GM19468 (cell line): ENCODE measurements around the gene CPN1.
"Not testable (repeated sequence)": the region's sequence is repeated elsewhere in the genome, so short reads cannot be mapped to it uniquely, and the experiment has no call there.

ENCODE experiments used
- ATAC-seq: cut with Tn5 transposase; IDR thresholded peaks from one replicate; pipeline ENCODE4 v1.9.1; 2021; ENCODE audit warnings: mild to moderate bottlenecking, moderate library complexity, moderate number of reproducible peaks; ENCODE audit not compliant: unreplicated experiment; ENCODE audit errors: extremely low read depth

The CPN1 gene

GRCh38 chr10:100081075-100082001, at the start of gene CPN1:
Gene CPN1 (minus strand): TSS chr10:100081869. CDS start chr10:100081625, 244 bp downstream.
- no peak for ATAC-seq

- no peak for ATAC-seq
These were observed 49.2 kb upstream of the CPN1 start for GRCh38 chr10:100130831-100131230.

GRCh38 chr10:100129424-100129823, 47.8 kb upstream of the CPN1 start:
- ATAC-seq = no peak

- ATAC-seq = no peak
These were observed 47.3 kb upstream of the CPN1 start for GRCh38 chr10:100128951-100129350.

GRCh38 chr10:100125335-100125734, 43.7 kb upstream of the CPN1 start:
- not testable (repeated sequence) for ATAC-seq

- no peak for ATAC-seq
These were observed 42.4 kb upstream of the CPN1 start for GRCh38 chr10:100124097-100124496.

GRCh38 chr10:100122780-100123179, 41.1 kb upstream of the CPN1 start:
- no peak for ATAC-seq

- no peak for ATAC-seq
These were observed 38.9 kb upstream of the CPN1 start for GRCh38 chr10:100120550-100120949.

GRCh38 chr10:100119726-100120125, 38.1 kb upstream of the CPN1 start:
- no peak for ATAC-seq

GRCh38 chr10:100114976-100115770, 33.5 kb upstream of the CPN1 start:
- ATAC-seq = no peak

- ATAC-seq = no peak
These were observed 32.8 kb upstream of the CPN1 start for GRCh38 chr10:100114460-100114859.

- no peak for ATAC-seq
These were observed 28.0 kb upstream of the CPN1 start for GRCh38 chr10:100109670-100110069.

- ATAC-seq = no peak
These were observed 25.2 kb upstream of the CPN1 start for GRCh38 chr10:100106865-100107264.

- ATAC-seq = no peak
These were observed 22.6 kb upstream of the CPN1 start for GRCh38 chr10:100104300-100104699.

- ATAC-seq = no peak
These were observed 21.9 kb upstream of the CPN1 start for GRCh38 chr10:100103581-100103980.

GRCh38 chr10:100101192-100102076, 19.8 kb upstream of the CPN1 start:
- ATAC-seq = no peak

- no peak for ATAC-seq
These were observed 19.0 kb upstream of the CPN1 start for GRCh38 chr10:100100651-100101184.

- no peak for ATAC-seq
These were observed 7.6 kb upstream of the CPN1 start for GRCh38 chr10:100089241-100089640.

- not testable (repeated sequence) for ATAC-seq
These were observed 5.0 kb upstream of the CPN1 start for GRCh38 chr10:100086708-100087107.

- ATAC-seq = no peak
These were observed 3.9 kb upstream of the CPN1 start for GRCh38 chr10:100085596-100085995.
